SK-N-SH (cell line): ENCODE data around the gene VAV1. TPM values are rescaled to one million over a fixed set of nuclear protein-coding genes. Genes with fewer than 3 reads are reported as not detected.

Experiments
- CTCF ChIA-PET: fragments of 300-600, 350-600 bp; formaldehyde crosslinking; extraction: SDS; loops from one replicate; lab custom pipeline; 2021; lab: Yijun Ruan, JAX
- POLR2A ChIA-PET: fragments of 350-600 bp; sonication (Branson Sonifier 250); formaldehyde crosslinking; extraction: SDS; loops from one replicate; lab custom pipeline; 2020; ENCODE audit warnings: antibody characterized with exemption, inconsistent platforms; lab: Yijun Ruan, JAX
- DNase-seq: peaks from one replicate; pipeline ENCODE4 v3.0.0; 2012
- H2AFZ ChIP-seq: fragments of 200-600 bp; sonication (generic); 2 replicates; pipeline ENCODE4 v1.8.1; 2016; ENCODE audit warnings: antibody characterized with exemption, mild to moderate bottlenecking, low read depth
- H3F3A ChIP-seq: fragments of 200-600 bp; sonication (generic); replicated peaks from 2 replicates; pipeline ENCODE3; 2016; ENCODE audit warnings: antibody characterized with exemption, mild to moderate bottlenecking; ENCODE audit not compliant: insufficient read depth
- H3K27ac ChIP-seq, 2 experiments: fragments of 200-500 bp in 1 of 2; fragments of 200-600 bp in 1 of 2; sonication (Bioruptor generic) in 1 of 2; sonication (generic), shearing (Covaris generic) in 1 of 2; 2 replicates each; pipeline versions ENCODE4 v1.5.1 to v1.6.1; 2014 to 2016; ENCODE audit warnings: low read depth in 2 of 2, inconsistent platforms in 1 of 2, low read length in 1 of 2, mild to moderate bottlenecking in 1 of 2, mixed read lengths in 1 of 2
- H3K27me3 ChIP-seq: fragments of 200-600 bp; sonication (generic), shearing (Covaris generic); 2 replicates; pipeline ENCODE4 v1.6.1; 2016; ENCODE audit warnings: mixed run types; ENCODE audit not compliant: insufficient read depth
- H3K36me3 ChIP-seq, 2 experiments: fragments of 200-500 bp in 1 of 2; fragments of 200-600 bp in 1 of 2; sonication (Bioruptor generic) in 1 of 2; sonication (generic) in 1 of 2; replicated peaks in 1 of 2; 2 replicates each; pipeline versions ENCODE3 to v1.5.1; 2014 to 2016; ENCODE audit warnings: low read length in 1 of 2, mild to moderate bottlenecking in 1 of 2; ENCODE audit not compliant: insufficient read depth in 2 of 2, control insufficient read depth in 1 of 2
- H3K4me1 ChIP-seq, 2 experiments: fragments of 200-500 bp in 1 of 2; fragments of 200-600 bp in 1 of 2; sonication (Bioruptor generic) in 1 of 2; sonication (generic), shearing (Covaris generic) in 1 of 2; 2 replicates each; pipeline versions ENCODE4 v1.5.1 to v1.6.1; 2014 to 2016; ENCODE audit warnings: low read depth in 1 of 2, low read length in 1 of 2, mixed run types in 1 of 2; ENCODE audit not compliant: insufficient read depth in 2 of 2, control insufficient read depth in 1 of 2
- H3K4me2 ChIP-seq: fragments of 200-600 bp; sonication (generic), shearing (Covaris generic); 2 replicates; pipeline ENCODE4 v1.6.1; 2017; ENCODE audit warnings: mixed run types
- H3K4me3 ChIP-seq, 2 experiments: fragments of 200-500 bp in 1 of 2; fragments of 200-600 bp in 1 of 2; sonication (Bioruptor generic) in 1 of 2; sonication (generic), shearing (Covaris generic) in 1 of 2; 2 replicates each; pipeline versions ENCODE4 v1.5.1 to v1.8.1; 2014 to 2016; ENCODE audit warnings: low read depth in 2 of 2, inconsistent platforms in 1 of 2, low read length in 1 of 2, mild to moderate bottlenecking in 1 of 2, mixed read lengths in 1 of 2, moderate library complexity in 1 of 2
- H3K79me2 ChIP-seq: fragments of 200-600 bp; sonication (generic); 2 replicates; pipeline ENCODE4 v1.8.1; 2017; ENCODE audit warnings: mild to moderate bottlenecking; ENCODE audit not compliant: insufficient read depth
- H3K9ac ChIP-seq: fragments of 200-600 bp; sonication (generic); 2 replicates; pipeline ENCODE4 v1.6.1; 2017; ENCODE audit warnings: mixed run types
- H3K9me2 ChIP-seq: fragments of 200-600 bp; sonication (generic); 2 replicates; pipeline ENCODE4 v1.6.1; 2017; ENCODE audit warnings: mixed run types
- H3K9me3 ChIP-seq: fragments of 200-600 bp; sonication (generic); 2 replicates; pipeline ENCODE4 v1.6.1; 2017; ENCODE audit warnings: mixed run types, mild to moderate bottlenecking, moderate library complexity
- H4K20me1 ChIP-seq: fragments of 200-600 bp; sonication (generic); 2 replicates; pipeline ENCODE4 v1.6.1; 2017; ENCODE audit warnings: mild to moderate bottlenecking, mixed run types; ENCODE audit not compliant: insufficient read depth
- EP300 ChIP-seq, 2 experiments: IDR thresholded peaks; 2 replicates each; pipeline versions ENCODE4 v1.4.0 to v1.6.1; 2012; ENCODE audit warnings: borderline replicate concordance in 1 of 2, low read depth in 1 of 2, low read length in 1 of 2
- FOSL2 ChIP-seq: IDR thresholded peaks from 2 replicates; pipeline ENCODE4 v1.4.0; 2012; ENCODE audit warnings: low read depth, mild to moderate bottlenecking, moderate library complexity, borderline replicate concordance
- GABPA ChIP-seq: IDR thresholded peaks from 2 replicates; pipeline ENCODE4 v1.4.0; 2012; ENCODE audit warnings: low read depth, mild to moderate bottlenecking
- GATA2 ChIP-seq: sonication (generic); formaldehyde crosslinking; IDR thresholded peaks from 2 replicates; pipeline ENCODE4 v1.5.0; 2020; ENCODE audit warnings: mild to moderate bottlenecking, missing genetic modification reagents
- JUND ChIP-seq: IDR thresholded peaks from 2 replicates; pipeline ENCODE4 v1.4.0; 2012
- NFIC ChIP-seq: IDR thresholded peaks from 2 replicates; pipeline ENCODE4 v1.4.0; 2012; ENCODE audit warnings: borderline replicate concordance
- POLR2AphosphoS5 ChIP-seq: IDR thresholded peaks from 2 replicates; pipeline ENCODE4 v1.6.1; 2012; ENCODE audit warnings: low read depth, low read length
- RAD21 ChIP-seq: IDR thresholded peaks from 2 replicates; pipeline ENCODE4 v1.6.1; 2012; ENCODE audit warnings: mild to moderate bottlenecking, low read length
- RCOR1 ChIP-seq: fragments of 150-350 bp; IDR thresholded peaks from 2 replicates; pipeline ENCODE4 v1.6.1; 2017; ENCODE audit warnings: antibody characterized with exemption, low read length
- RXRA ChIP-seq: IDR thresholded peaks from 2 replicates; pipeline ENCODE4 v1.4.0; 2012; ENCODE audit warnings: low read depth, mild to moderate bottlenecking, borderline replicate concordance
- SIN3A ChIP-seq: IDR thresholded peaks from 2 replicates; pipeline ENCODE4 v1.6.1; 2012; ENCODE audit warnings: low read depth, mild to moderate bottlenecking, low read length, moderate library complexity, borderline replicate concordance
- SMC3 ChIP-seq: IDR thresholded peaks from 2 replicates; pipeline ENCODE4 v1.6.1; 2012; ENCODE audit warnings: low read depth, low read length, improper control_type of control experiment
- TAF1 ChIP-seq: IDR thresholded peaks from 2 replicates; pipeline ENCODE4 v1.6.1; 2012; ENCODE audit warnings: low read depth, mild to moderate bottlenecking, low read length, moderate library complexity, borderline replicate concordance
- TCF12 ChIP-seq: IDR thresholded peaks from 2 replicates; pipeline ENCODE4 v1.4.0; 2012
- TEAD4 ChIP-seq: IDR thresholded peaks from 2 replicates; pipeline ENCODE4 v1.4.0; 2012; ENCODE audit warnings: mild to moderate bottlenecking, borderline replicate concordance; ENCODE audit not compliant: insufficient read depth
- YY1 ChIP-seq: IDR thresholded peaks from 2 replicates; pipeline ENCODE4 v1.4.0; 2012; ENCODE audit warnings: low read depth, mild to moderate bottlenecking
- WGBS: methylation state at CpG from one replicate; pipeline ENCODE4 v1.1.6; 2017; ENCODE audit warnings: low lambda C conversion rate; 5-methylcytosine and 5-hydroxymethylcytosine counted together
- polyA plus RNA-seq, 3 experiments: library from polyadenylated mRNA; depleted of rRNA; stranded (reverse); fragments of >200 nt; gene quantifications; 2 replicates each; pipeline ENCODE4 v1.2.3, GENCODE V29; 2012
- TF ChIP-seq, protein P1 (sequence below): fragments of 150-350 bp; IDR thresholded peaks from 2 replicates; pipeline ENCODE4 v1.6.1; 2016; ENCODE audit warnings: mild to moderate bottlenecking, low read depth, low read length
- TF ChIP-seq, protein P2 (sequence below): IDR thresholded peaks from 2 replicates; pipeline ENCODE4 v1.4.0; 2012; ENCODE audit warnings: low read depth, borderline replicate concordance
- TF ChIP-seq, protein P3 (sequence below): fragments of 150-350 bp; IDR thresholded peaks from 2 replicates; pipeline ENCODE4 v1.6.1; 2017; ENCODE audit warnings: antibody characterized with exemption, low read length, low read depth, borderline replicate concordance
- TF ChIP-seq, protein P4 (sequence below): IDR thresholded peaks from 2 replicates; pipeline ENCODE4; 2012
- TF ChIP-seq, protein P5 (sequence below): IDR thresholded peaks from 2 replicates; pipeline ENCODE4 v1.4.0; 2012; ENCODE audit warnings: low read depth

Gene VAV1
- polyA plus RNA-seq, 1 of the 3 experiments (the other 2 are of a cell fraction), result 0.02 TPM

DNA sequence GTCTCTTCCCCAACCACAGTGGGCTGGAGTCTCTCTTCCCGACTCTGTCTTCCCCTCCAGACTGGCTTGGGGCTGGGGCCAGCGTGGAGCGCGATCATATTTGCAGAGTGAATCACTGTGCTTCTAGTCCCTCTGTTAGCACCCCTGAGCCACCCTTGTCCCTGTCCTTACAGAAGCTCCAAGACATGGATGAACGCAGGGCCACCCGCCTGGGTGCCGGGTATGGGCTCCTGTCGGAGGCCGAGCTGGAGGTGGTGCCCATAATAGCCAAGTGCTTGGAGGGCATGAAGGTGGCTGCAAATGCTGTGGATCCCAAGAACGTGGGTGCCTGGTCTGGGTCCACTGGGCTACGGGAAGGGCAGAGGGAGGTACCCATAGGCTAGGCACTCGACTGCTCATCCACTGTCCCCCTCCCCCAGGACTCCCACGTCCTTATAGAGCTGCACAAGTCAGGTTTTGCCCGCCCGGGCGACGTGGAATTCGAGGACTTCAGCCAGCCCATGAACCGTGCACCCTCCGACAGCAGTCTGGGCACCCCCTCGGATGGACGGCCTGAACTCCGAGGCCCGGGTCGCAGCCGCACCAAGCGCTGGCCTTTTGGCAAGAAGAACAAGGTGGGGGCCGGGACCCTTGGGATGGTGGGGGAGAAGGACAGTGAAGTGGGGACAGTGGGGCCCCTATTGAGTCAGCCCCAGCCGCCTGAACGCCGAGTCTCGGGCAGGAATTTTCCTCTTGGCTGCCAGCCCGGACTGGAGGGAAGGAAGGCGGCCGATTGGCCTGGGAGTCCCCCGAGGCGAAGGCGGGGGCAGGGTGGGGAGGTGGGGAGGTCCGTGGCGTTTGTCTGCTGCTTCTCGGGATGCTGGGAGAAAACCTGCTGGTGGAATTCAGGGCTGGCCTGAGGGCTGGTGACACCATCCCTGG is 27.9 kb upstream of the VAV1 start:
- no peaks in the 10 kb centered on the region for H3K9me2 ChIP-seq
- peaks cover 17% of the 10 kb centered on the region for H3F3A ChIP-seq
- no peaks in the 10 kb centered on the region for H3K27me3 ChIP-seq
- no peak for DNase-seq
- H3K27ac ChIP-seq, result peak overlapping the region; percentile 26 to 69; a peak in 3 of 4 replicates
- peaks cover 22 to 50% of the 10 kb centered on the region in 2 experiments for H3K36me3 ChIP-seq
- H4K20me1 ChIP-seq, result no peaks in the 10 kb centered on the region
- 47% methylated on average over 16 of the region's 41 CpGs for WGBS
- ChIA-PET POLR2A (no interaction called here), CTCF (no interaction called here)
- H3K9me3 ChIP-seq, result no peaks in the 10 kb centered on the region
- H3K9ac ChIP-seq, result no peak overlapping the region; the same call in 1 of the 2 replicates
- H3K79me2 ChIP-seq, result peaks cover 40% of the 10 kb centered on the region
- peak overlapping the region; percentile 67; the same call in 1 of the 2 replicates for H3K4me2 ChIP-seq
- no peak overlapping the region for H2AFZ ChIP-seq
- peaks cover 0 to 17% of the 10 kb centered on the region in 2 experiments; a peak in 3 of 4 replicates for H3K4me1 ChIP-seq
- H3K4me3 ChIP-seq, result no peak overlapping the region
- TF ChIP-seq, protein P1, sequence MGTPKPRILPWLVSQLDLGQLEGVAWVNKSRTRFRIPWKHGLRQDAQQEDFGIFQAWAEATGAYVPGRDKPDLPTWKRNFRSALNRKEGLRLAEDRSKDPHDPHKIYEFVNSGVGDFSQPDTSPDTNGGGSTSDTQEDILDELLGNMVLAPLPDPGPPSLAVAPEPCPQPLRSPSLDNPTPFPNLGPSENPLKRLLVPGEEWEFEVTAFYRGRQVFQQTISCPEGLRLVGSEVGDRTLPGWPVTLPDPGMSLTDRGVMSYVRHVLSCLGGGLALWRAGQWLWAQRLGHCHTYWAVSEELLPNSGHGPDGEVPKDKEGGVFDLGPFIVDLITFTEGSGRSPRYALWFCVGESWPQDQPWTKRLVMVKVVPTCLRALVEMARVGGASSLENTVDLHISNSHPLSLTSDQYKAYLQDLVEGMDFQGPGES, result no peak
- TF ChIP-seq RCOR1 (no peak), TAF1 (no peak), POLR2AphosphoS5 (no peak), RXRA (peak; percentile 62; the same call in 1 of the 2 replicates), GATA2 (CRISPR knock-in tag) (no peak), TCF12 (peak; percentile 27; the same call in 1 of the 2 replicates), GABPA (no peak), FOSL2 (peak; percentile 54), SMC3 (no peak), SIN3A (no peak), NFIC (peak; percentile 94), TEAD4 (peak; percentile 71), YY1 (no peak), EP300 (IDR thresholded peaks at IDR 0.05; ENCODE audit: borderline replicate concordance in 1 of 2, low read depth in 1 of 2, low read length in 1 of 2) (peak in 1 of 2 experiments; percentile 26; a peak in 1 of 4 replicates), RAD21 (no peak), JUND (peak; percentile 38; the same call in 1 of the 2 replicates)
- TF ChIP-seq, protein P2, sequence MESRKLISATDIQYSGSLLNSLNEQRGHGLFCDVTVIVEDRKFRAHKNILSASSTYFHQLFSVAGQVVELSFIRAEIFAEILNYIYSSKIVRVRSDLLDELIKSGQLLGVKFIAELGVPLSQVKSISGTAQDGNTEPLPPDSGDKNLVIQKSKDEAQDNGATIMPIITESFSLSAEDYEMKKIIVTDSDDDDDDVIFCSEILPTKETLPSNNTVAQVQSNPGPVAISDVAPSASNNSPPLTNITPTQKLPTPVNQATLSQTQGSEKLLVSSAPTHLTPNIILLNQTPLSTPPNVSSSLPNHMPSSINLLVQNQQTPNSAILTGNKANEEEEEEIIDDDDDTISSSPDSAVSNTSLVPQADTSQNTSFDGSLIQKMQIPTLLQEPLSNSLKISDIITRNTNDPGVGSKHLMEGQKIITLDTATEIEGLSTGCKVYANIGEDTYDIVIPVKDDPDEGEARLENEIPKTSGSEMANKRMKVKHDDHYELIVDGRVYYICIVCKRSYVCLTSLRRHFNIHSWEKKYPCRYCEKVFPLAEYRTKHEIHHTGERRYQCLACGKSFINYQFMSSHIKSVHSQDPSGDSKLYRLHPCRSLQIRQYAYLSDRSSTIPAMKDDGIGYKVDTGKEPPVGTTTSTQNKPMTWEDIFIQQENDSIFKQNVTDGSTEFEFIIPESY, result no peak
- TF ChIP-seq, protein P3, sequence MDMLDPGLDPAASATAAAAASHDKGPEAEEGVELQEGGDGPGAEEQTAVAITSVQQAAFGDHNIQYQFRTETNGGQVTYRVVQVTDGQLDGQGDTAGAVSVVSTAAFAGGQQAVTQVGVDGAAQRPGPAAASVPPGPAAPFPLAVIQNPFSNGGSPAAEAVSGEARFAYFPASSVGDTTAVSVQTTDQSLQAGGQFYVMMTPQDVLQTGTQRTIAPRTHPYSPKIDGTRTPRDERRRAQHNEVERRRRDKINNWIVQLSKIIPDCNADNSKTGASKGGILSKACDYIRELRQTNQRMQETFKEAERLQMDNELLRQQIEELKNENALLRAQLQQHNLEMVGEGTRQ, result no peak
- TF ChIP-seq, protein P4, sequence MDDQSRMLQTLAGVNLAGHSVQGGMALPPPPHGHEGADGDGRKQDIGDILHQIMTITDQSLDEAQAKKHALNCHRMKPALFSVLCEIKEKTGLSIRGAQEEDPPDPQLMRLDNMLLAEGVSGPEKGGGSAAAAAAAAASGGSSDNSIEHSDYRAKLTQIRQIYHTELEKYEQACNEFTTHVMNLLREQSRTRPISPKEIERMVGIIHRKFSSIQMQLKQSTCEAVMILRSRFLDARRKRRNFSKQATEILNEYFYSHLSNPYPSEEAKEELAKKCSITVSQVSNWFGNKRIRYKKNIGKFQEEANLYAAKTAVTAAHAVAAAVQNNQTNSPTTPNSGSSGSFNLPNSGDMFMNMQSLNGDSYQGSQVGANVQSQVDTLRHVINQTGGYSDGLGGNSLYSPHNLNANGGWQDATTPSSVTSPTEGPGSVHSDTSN, result peak; percentile 8; the same call in 1 of the 2 replicates
- TF ChIP-seq, protein P5, sequence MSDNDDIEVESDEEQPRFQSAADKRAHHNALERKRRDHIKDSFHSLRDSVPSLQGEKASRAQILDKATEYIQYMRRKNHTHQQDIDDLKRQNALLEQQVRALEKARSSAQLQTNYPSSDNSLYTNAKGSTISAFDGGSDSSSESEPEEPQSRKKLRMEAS, result 0 out of 2 replicates have a peak, but pooled peaks have one; percentile 22
